GM18505 (cell line): ENCODE measurements around the gene PARP3.
"Not testable (repeated sequence)": the region's sequence is repeated elsewhere in the genome, so short reads cannot be mapped to it uniquely, and the experiment has no call there.

Source experiments
- ATAC-seq: cut with Tn5 transposase; IDR thresholded peaks from one replicate; pipeline ENCODE4 v1.9.1; 2021; ENCODE audit not compliant: unreplicated experiment
- POLR2A ChIP-seq: IDR thresholded peaks from 4 replicates; pipeline ENCODE4 v1.6.1; 2011; ENCODE audit warnings: borderline replicate concordance; ENCODE audit not compliant: insufficient read depth, insufficient read length; ENCODE audit errors: extremely low read depth

PARP3 gene

DNA sequence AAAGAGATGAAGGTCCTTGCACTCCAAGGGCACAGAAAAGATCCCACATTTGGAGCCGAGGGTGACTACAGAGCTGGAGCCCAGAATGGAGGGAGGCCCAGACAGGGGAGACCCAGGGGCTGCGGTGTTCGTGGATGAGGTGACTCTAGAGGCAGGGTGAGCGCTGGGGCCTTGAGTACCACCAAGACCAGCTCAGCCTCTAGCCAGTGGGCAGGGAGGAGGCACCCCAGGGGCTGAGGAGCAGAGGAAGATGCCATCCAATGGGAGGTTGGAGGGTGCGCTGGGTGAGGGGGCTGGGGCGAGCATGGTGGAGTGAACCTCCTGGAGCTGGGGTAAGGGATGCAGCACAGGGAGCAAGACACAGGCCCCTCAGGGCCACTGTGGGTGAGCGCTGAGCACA, 13.7 kb upstream of the PARP3 start:
- no peak for ATAC-seq
- no peak for TF ChIP-seq POLR2A

DNA sequence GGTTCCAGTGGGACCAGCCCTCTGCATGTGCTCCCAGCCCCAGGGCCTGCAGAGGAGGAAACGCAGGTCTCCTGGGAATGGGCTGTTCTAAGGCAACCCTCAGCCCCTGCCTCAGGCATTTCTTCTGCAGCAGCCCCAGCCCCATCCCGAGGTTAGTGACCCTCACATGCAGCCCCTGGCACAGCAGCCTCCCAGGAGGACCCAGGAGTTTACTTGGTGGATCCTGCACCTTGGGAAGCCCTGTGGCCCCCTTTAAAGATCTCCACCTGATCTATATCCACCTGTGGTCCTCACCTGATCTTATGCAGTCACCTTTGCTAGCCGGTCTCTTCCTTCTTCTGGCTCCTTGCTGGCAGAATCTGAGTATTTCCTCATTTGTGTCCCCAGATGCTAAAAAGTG, 13.2 kb upstream of the PARP3 start:
- ATAC-seq: not testable (repeated sequence)

DNA sequence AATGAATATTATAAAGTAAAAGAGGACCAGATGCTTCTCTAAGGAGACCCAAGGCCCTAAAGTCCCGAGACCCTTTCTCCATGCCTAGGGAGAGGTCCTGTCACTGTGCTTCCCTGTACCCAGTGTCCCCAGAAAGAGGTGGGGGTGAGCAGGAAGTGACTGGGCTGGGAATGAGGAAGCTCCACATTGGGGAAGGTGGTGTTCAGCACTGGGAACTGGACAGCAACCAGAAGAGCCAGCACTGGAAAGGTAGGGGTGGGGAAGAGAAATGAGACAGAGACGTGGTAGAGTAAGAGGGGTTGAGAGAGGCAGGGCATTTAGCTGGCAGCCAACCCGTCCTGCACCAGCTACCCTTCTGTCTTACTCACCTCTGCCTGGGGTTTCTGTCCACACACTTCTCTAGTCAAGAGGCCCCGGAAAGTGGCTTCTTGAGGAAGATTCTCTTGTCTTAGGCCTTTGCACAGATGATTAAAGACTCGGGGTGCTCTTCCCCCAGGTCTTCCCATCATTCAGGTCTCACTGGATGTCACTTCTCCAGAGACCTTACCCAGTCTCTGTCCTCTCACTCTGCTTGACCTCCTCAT, 12.7 kb upstream of the PARP3 start:
- no peak for TF ChIP-seq POLR2A
- ATAC-seq: no peak

DNA sequence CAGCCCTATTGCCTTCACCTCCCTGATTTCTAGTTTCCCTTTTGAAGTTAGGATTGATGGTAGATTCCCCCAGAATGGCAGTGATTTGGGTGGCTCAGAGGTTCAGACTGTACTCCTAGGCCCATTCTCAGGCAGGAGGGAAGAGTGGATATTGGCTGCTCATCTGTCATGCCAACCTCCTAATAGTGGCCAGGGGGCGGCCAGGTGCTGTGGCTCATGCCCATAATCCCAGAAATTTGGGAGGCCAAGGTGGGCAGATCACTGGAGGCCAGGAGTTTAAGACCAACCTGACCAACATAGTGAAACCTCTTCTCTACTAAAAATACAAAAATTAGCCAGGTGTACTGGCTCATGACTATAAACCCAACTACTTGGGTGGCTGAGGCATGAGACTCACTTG, 11.7 kb upstream of the PARP3 start:
- TF ChIP-seq POLR2A: no peak
- ATAC-seq: no peak

- ATAC-seq: no peak
- no peak for TF ChIP-seq POLR2A
These were observed 10.4 kb upstream of the PARP3 start for GRCh38 chr3:51931756-51932155.

- no peak for ATAC-seq
- no peak for TF ChIP-seq POLR2A
These were observed 9.4 kb upstream of the PARP3 start for GRCh38 chr3:51932471-51933370.

DNA sequence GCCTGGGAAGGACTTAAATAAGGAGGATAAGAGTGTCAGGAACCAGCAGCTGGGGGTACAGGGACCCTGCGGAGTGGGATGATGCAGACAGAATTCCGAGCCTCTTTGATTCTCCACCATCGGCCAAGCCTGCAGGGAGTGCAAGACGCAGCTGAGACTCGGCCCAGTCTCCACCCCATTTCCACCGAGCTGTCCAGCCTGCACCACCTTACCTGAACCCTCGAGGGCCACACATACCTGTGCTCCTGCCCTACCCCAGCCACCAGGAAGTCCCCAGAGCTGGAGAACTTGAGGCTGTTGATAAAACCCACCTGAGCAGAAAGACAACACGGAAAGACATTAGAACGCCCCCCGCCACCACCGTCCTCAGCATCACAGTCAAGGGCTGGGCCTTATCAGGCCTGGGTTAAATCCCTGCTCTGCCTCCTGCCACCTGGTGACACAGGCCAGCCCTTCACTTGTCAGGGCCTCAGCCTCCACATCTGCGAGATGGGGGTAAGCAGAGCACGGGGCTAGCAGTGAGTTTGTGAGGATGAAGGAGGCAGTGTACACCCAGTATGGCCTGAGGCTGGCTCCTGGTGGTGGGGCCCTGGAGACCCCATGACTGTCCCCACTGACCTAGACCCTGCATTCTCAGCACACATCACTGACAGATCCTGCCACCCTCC, 8.6 kb upstream of the PARP3 start:
- no peak for ATAC-seq
- no peak for TF ChIP-seq POLR2A

GRCh38 chr3:51934139-51934850, 7.9 kb upstream of the PARP3 start:
- TF ChIP-seq POLR2A: no peak
- ATAC-seq: no peak

GRCh38 chr3:51934991-51935885, 6.9 kb upstream of the PARP3 start:
- no peak for ATAC-seq

DNA sequence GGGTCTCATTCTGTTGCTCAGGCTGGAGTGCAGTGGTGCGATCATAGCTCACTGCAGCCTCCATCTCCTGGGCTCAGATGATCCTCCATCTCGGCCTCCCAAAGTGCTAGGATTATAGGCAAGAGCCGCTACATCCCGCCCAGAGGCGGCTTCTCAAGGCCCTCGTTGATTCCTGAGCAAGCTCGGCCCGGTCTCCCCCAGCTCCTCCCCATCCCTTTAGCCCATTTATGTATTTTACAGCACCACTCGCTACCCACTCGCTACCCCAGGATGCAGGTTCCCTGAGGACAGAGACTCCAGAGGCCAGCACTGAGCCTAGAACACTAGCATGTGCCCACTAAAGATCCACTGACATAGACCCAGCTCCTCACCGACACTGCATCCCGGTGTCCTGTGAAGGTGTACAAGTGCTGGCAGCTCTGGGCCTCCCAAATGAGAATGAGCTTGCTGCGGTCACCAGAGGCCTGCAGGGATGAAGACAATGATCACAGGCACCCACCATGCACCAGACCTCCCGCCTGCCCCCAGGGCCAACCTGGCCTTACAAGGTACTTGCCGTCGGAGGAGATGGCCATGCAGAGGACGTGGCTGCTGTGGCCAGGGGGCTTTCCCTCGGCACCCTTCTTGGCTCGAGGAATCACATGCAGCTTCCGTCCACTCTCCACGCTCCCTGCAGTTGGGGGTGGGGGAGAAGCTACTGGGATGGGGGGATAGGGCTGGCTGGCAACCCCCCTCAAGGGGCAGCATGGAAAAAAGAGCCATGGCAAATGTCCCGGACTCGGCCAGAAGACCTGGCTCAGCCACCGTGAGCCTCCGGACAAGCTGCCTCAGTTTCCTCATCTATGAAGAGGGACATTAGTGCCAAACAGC, 6.0 kb upstream of the PARP3 start:
- ATAC-seq: no peak
- no peak for TF ChIP-seq POLR2A

More at GRCh38 chr3:51934991-51935885, 6.9 kb upstream of the PARP3 start:
- no peak for TF ChIP-seq POLR2A

GRCh38 chr3:51937014-51937413, 5.1 kb upstream of the PARP3 start:
- TF ChIP-seq POLR2A: no peak
- no peak for ATAC-seq
